Right cardiac atrium (tissue), 5 donors: Measurements from ENCODE around the gene USP3. TPM values are rescaled to one million over a fixed set of nuclear protein-coding genes. Genes with fewer than 3 reads are reported as not detected.
"Not testable (repeated sequence)": the region's sequence is repeated elsewhere in the genome, so short reads cannot be mapped to it uniquely, and the experiment has no call there.

Source experiments
- ATAC-seq, 2 donors: fragments of 200-7000 bp; cut with Tn5 transposase; one replicate each; pipeline versions ENCODE4 v1.8.0 to v1.9.1; 2020; ENCODE audit warnings: moderate library complexity in 2 of 2, mild to moderate bottlenecking in 1 of 2
- DNase-seq, 3 donors: peaks; one replicate each; pipeline ENCODE4 v3.0.0-alpha.2; 2020
- H3K27ac ChIP-seq: one replicate; pipeline ENCODE4 v1.5.1; 2013; ENCODE audit warnings: mild to moderate bottlenecking, low read length, control low read depth, moderate library complexity
- H3K27me3 ChIP-seq: one replicate; pipeline ENCODE4 v1.6.1; 2013; ENCODE audit not compliant: control insufficient read depth, insufficient read depth
- H3K4me1 ChIP-seq: one replicate; pipeline ENCODE4 v1.6.1; 2013; ENCODE audit warnings: low read length; ENCODE audit not compliant: control insufficient read depth, insufficient read depth
- H3K4me3 ChIP-seq: one replicate; pipeline ENCODE4 v1.5.1; 2013; ENCODE audit warnings: low read length, control low read depth
- H3K9me3 ChIP-seq: one replicate; pipeline ENCODE4 v1.6.1; 2013; ENCODE audit warnings: low read length; ENCODE audit not compliant: control insufficient read depth
- whole genome bisulfite sequencing: extraction: QIAGEN DNeasy Blood & Tissue Kit; methylation state at CpG from one replicate; pipeline ENCODE4 v1.1.7; 2013; 5-methylcytosine and 5-hydroxymethylcytosine counted together
- intact Hi-C, 4 donors: fragments of 100-400 bp; cut with DNase I; formaldehyde crosslinking; loops; one replicate each; pipeline versions ENCODE4 v1.11.0 to v1.14.0; 2022 to 2023
- polyA plus RNA-seq: library from polyadenylated mRNA; stranded (reverse); fragments of 200-250 nt; gene quantifications from one replicate; pipeline ENCODE4 v1.2.3, GENCODE V29; 2013
- total RNA-seq, 4 donors: library from RNA; stranded (reverse); fragmentation: NEBNext Ultra II Directional; extraction: Animal tissue kit (Norgen Biotek cat#: 25700); gene quantifications; one replicate each; pipeline ENCODE4 v1.2.1, GENCODE V29; 2021
- donor health status: healthy with polysubstance abuse.
- donor health status: DM: no; HTN: yes; CAD: no.
- donor health status: DM: no; HTN: no; CAD: no.
- donor health status: DM: no; HTN: yes; CAD: no; lungs with severe emphysema.
- donor health status: DM: yes; HTN: yes; CAD: no.

Gene USP3
- total and polyA plus RNA-seq, 5 donors: 7.8 to 26.0 (median 21.0) TPM

GRCh38 chr15:63617147-63617546 lies 112.8 kb downstream of the USP3 start:
- DNase-seq, intact Hi-C loops, H3K9me3 ChIP-seq, H3K27ac ChIP-seq, H3K4me1 ChIP-seq, H3K27me3 ChIP-seq, ATAC-seq, H3K4me3 ChIP-seq: not testable (repeated sequence)
- 96% methylated on average over 4 of the region's 4 CpGs for WGBS

- ATAC-seq, H3K4me1 ChIP-seq, H3K4me3 ChIP-seq, H3K27ac ChIP-seq, intact Hi-C loops, H3K27me3 ChIP-seq, DNase-seq, H3K9me3 ChIP-seq: not testable (repeated sequence)
- WGBS: 98% methylated on average over 3 of the region's 3 CpGs
These were observed 113.2 kb downstream of the USP3 start for GRCh38 chr15:63617627-63618026.

- H3K4me3 ChIP-seq, DNase-seq, H3K27me3 ChIP-seq, H3K4me1 ChIP-seq, ATAC-seq, intact Hi-C loops, H3K27ac ChIP-seq, H3K9me3 ChIP-seq: not testable (repeated sequence)
- WGBS: no CpG with 5 or more reads among the region's 2 CpGs
These were observed 116.4 kb downstream of the USP3 start for GRCh38 chr15:63620760-63621159.

GRCh38 chr15:63623232-63623969 lies 119.0 kb downstream of the USP3 start:
- ATAC-seq: no peak

GRCh38 chr15:63626955-63627354 lies 122.6 kb downstream of the USP3 start:
- 93% methylated on average over 1 of the region's 1 CpG for WGBS
- DNase-seq: no peak
- peaks cover 1% of the 10 kb centered on the region for H3K4me1 ChIP-seq
- intact Hi-C loops: no loop called here
- no peak for ATAC-seq
- no peak overlapping the region for H3K4me3 ChIP-seq
- no peaks in the 10 kb centered on the region for H3K27me3 ChIP-seq
- no peak overlapping the region for H3K27ac ChIP-seq
- H3K9me3 ChIP-seq: no peaks in the 10 kb centered on the region

More at GRCh38 chr15:63623232-63623969, 119.0 kb downstream of the USP3 start:
- intact Hi-C loops: no loop called here
- DNase-seq: no peak
- Histone ChIP-seq H3K4me3 (no peak overlapping the region), H3K4me1 (no peaks in the 10 kb centered on the region), H3K9me3 (no peaks in the 10 kb centered on the region), H3K27me3 (no peaks in the 10 kb centered on the region), H3K27ac (no peak overlapping the region)
- WGBS: 97% methylated on average over 8 of the region's 8 CpGs

GRCh38 chr15:63628123-63628822 lies 123.9 kb downstream of the USP3 start:
- Histone ChIP-seq H3K4me1 (peaks cover 1% of the 10 kb centered on the region), H3K4me3 (no peak overlapping the region), H3K27me3 (no peaks in the 10 kb centered on the region), H3K9me3 (no peaks in the 10 kb centered on the region), H3K27ac (no peak overlapping the region)
- ATAC-seq (peak in 1 of 2 donors; percentile 43), DNase-seq (no peak)
- intact Hi-C loops: no loop called here
- 84% methylated on average over 13 of the region's 13 CpGs for WGBS

- H3K27me3 ChIP-seq: no peaks in the 10 kb centered on the region
- DNase-seq: no peak
- intact Hi-C loops: no loop called here
- H3K4me1 ChIP-seq: peaks cover 1% of the 10 kb centered on the region
- no peak for ATAC-seq
- WGBS: 90% methylated on average over 7 of the region's 7 CpGs
- H3K9me3 ChIP-seq: no peaks in the 10 kb centered on the region
- H3K27ac ChIP-seq: no peak overlapping the region
- H3K4me3 ChIP-seq: no peak overlapping the region
These were observed 125.8 kb downstream of the USP3 start for GRCh38 chr15:63630036-63630751.

- WGBS: 85% methylated on average over 2 of the region's 2 CpGs
- peaks cover 1% of the 10 kb centered on the region for H3K4me1 ChIP-seq
- H3K9me3 ChIP-seq: no peaks in the 10 kb centered on the region
- H3K27me3 ChIP-seq: no peaks in the 10 kb centered on the region
- intact Hi-C loops: no loop called here
- H3K4me3 ChIP-seq: no peak overlapping the region
- no peak for ATAC-seq
- no peak for DNase-seq
- no peak overlapping the region for H3K27ac ChIP-seq
These were observed 128.9 kb downstream of the USP3 start for GRCh38 chr15:63633312-63633711.

GRCh38 chr15:63634154-63634553 lies 129.8 kb downstream of the USP3 start:
- H3K4me1 ChIP-seq: peaks cover 1% of the 10 kb centered on the region
- intact Hi-C loops: no loop called here
- no peak overlapping the region for H3K4me3 ChIP-seq
- H3K9me3 ChIP-seq: no peaks in the 10 kb centered on the region
- no peak overlapping the region for H3K27ac ChIP-seq
- H3K27me3 ChIP-seq: no peaks in the 10 kb centered on the region
- DNase-seq: no peak
- WGBS: 91% methylated on average over 1 of the region's 1 CpG
- ATAC-seq: no peak

- H3K4me3 ChIP-seq: no peak overlapping the region
- ATAC-seq (no peak), DNase-seq (no peak)
- 97% methylated on average over 9 of the region's 9 CpGs for WGBS
- no peak overlapping the region for H3K27ac ChIP-seq
- H3K4me1 ChIP-seq: no peaks in the 10 kb centered on the region
- intact Hi-C loops: no loop called here
- no peaks in the 10 kb centered on the region for H3K27me3 ChIP-seq
- no peaks in the 10 kb centered on the region for H3K9me3 ChIP-seq
These were observed 132.2 kb downstream of the USP3 start for GRCh38 chr15:63636518-63637061.

- H3K27me3 ChIP-seq: no peaks in the 10 kb centered on the region
- H3K27ac ChIP-seq: no peak overlapping the region
- H3K4me3 ChIP-seq: no peak overlapping the region
- no peaks in the 10 kb centered on the region for H3K9me3 ChIP-seq
- DNase-seq: no peak
- WGBS: 90% methylated on average over 1 of the region's 1 CpG
- no peak for ATAC-seq
- intact Hi-C loops: no loop called here
- no peaks in the 10 kb centered on the region for H3K4me1 ChIP-seq
These were observed 134.4 kb downstream of the USP3 start for GRCh38 chr15:63638839-63639238.
